Spinal cord (tissue), 10 donors: ENCODE results near the gene NOG. TPM values are rescaled to one million over a fixed set of nuclear protein-coding genes. Genes with fewer than 3 reads are reported as not detected.

ENCODE experiments used
- DNase-seq, 6 donors: peaks; one replicate each; pipeline versions ENCODE4 v3.0.0 to v3.0.0-alpha.2; 2013 to 2015; ENCODE audit warnings: low spot score in 6 of 6, low read depth in 4 of 6
- H3K27ac ChIP-seq: one replicate; pipeline ENCODE4 v1.5.1; 2013; ENCODE audit warnings: low read depth, low read length, control low read depth
- H3K27me3 ChIP-seq: one replicate; pipeline ENCODE4 v1.6.1; 2013; ENCODE audit warnings: low read length; ENCODE audit not compliant: control insufficient read depth, insufficient read depth
- H3K36me3 ChIP-seq: one replicate; pipeline ENCODE4 v1.6.1; 2013; ENCODE audit warnings: low read length; ENCODE audit not compliant: control insufficient read depth, insufficient read depth
- H3K4me1 ChIP-seq: one replicate; pipeline ENCODE4 v1.6.1; 2013; ENCODE audit warnings: low read length; ENCODE audit not compliant: control insufficient read depth, insufficient read depth
- H3K4me3 ChIP-seq: one replicate; pipeline ENCODE4 v1.5.1; 2013; ENCODE audit warnings: low read depth, low read length, control low read depth
- H3K9me3 ChIP-seq: one replicate; pipeline ENCODE4 v1.6.1; 2013; ENCODE audit warnings: low read length; ENCODE audit not compliant: control insufficient read depth, insufficient read depth
- WGBS: methylation state at CpG from one replicate; pipeline ENCODE4 v1.1.5; 2013; ENCODE audit warnings: missing lambda C conversion rate; ENCODE audit not compliant: insufficient coverage; 5-methylcytosine and 5-hydroxymethylcytosine counted together
- polyA plus RNA-seq, 2 donors: library from polyadenylated mRNA; unstranded; fragments of 120-200 nt; gene quantifications; one replicate each; pipeline ENCODE4 v1.2.1, GENCODE V29; 2013; ENCODE audit not compliant: insufficient read length in 2 of 2
- total RNA-seq, 2 donors: library from RNA; depleted of rRNA in 1 of 2; stranded (reverse); fragments of 120-200 nt in 1 of 2; fragments of >200 nt in 1 of 2; gene quantifications; one replicate each; pipeline versions ENCODE4 v1.2.3 to v1.2.4, GENCODE V29; 2013 to 2014
- donor health status: healthy.

The NOG gene
- total and polyA plus RNA-seq, 4 donors, result 7.5 to 19.7 (median 11.4) TPM

DNA sequence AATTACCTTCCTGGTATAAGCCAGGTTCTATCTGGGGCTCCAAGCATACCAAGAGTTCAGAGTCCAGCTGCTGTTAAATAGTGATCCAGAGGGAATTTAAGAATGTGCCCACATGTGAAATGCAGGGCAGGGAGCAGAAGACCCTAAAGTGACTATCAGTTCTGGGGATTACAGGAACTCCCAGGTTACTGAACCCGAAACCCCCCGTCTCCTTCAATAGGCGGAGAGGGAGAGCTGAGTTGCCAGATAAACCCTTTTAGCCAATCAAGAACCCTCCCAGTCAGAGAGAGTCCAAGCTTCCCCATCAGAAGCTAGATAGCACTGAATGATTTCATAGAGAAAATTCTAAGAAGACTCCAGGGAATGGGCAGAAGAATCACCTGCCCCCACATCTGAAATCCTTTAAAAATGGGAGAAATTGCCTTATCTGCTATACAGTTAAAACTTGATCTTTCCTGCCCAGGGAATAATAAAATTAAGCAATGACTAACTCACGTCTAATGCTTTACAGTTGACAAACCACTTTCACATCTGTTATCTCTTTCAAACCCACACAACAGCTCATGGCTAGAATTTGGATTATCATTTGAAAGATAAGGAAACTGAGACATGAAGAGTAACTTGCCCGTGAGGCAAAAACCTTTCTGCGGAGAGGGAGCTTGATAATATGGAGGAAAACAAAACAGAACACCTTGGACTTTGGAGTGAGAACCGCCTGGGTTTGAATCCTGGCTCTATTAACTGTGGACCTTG lies 10.2 kb downstream of the NOG start:
- Histone ChIP-seq H3K4me1 (no peaks in the 10 kb centered on the region), H3K9me3 (no peaks in the 10 kb centered on the region), H3K4me3 (no peak overlapping the region), H3K36me3 (no peaks in the 10 kb centered on the region), H3K27ac (no peak overlapping the region), H3K27me3 (no peaks in the 10 kb centered on the region)
- no peak for DNase-seq
- 67% methylated on average over 3 of the region's 7 CpGs for WGBS

DNA sequence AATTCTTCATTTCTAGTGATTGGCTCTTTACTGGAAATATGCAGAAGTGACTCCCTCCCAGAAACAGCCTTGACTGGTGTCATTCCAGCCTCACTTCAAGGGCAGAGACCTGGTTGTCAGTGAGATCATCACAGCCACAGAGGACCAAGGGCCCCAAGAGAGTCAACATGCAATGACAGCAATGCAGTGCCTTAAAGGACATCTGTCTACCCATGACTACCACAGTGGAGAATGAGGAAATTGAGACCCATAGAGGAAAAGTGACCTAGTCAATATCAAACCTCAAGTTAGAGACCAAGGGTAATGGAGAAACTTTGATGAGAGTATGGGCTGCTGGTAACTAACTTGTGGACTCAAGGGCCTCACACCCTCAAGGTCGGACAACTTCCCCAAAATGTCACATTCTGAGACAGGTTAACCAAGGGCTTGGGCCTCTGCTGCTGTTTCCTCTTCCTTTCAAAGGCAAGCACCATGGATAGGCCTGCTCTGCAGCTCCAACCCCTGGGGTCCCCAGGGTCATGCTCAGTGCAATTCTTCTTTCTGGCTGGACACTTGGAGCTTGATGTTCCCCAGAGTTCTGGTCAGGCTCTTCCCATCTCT lies 11.3 kb downstream of the NOG start:
- no peak overlapping the region for H3K27ac ChIP-seq
- DNase-seq, result no peak
- WGBS, result 86% methylated on average over 1 of the region's 1 CpG
- no peaks in the 10 kb centered on the region for H3K27me3 ChIP-seq
- no peak overlapping the region for H3K4me3 ChIP-seq
- H3K9me3 ChIP-seq, result no peaks in the 10 kb centered on the region
- no peaks in the 10 kb centered on the region for H3K36me3 ChIP-seq
- H3K4me1 ChIP-seq, result no peaks in the 10 kb centered on the region

DNA sequence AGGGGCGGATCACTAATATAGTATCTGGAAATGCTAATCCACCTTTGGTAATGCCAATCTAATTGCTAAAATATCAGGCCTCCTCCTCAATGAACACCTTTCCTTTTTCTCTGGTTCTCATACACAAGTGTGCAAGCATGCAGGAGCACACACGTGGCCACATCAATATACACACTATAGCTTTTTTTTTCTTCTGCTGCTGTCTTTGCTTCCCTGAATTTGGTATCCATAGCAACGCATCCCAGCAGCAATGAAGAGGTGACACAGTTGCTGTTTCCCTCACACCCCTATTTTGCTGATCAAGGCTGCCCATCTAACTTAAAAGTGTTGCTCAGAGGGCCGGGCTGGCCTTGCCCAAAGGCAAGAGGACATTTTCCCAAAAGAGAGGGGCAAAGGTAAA lies 15.4 kb downstream of the NOG start:
- no peaks in the 10 kb centered on the region for H3K4me1 ChIP-seq
- 50% methylated on average over 2 of the region's 4 CpGs for WGBS
- no peaks in the 10 kb centered on the region for H3K9me3 ChIP-seq
- no peaks in the 10 kb centered on the region for H3K27me3 ChIP-seq
- DNase-seq, result peak in 3 of 6 donors; percentile 17 to 89 (median 46)
- no peak overlapping the region for H3K27ac ChIP-seq
- H3K36me3 ChIP-seq, result no peaks in the 10 kb centered on the region
- no peak overlapping the region for H3K4me3 ChIP-seq

DNA sequence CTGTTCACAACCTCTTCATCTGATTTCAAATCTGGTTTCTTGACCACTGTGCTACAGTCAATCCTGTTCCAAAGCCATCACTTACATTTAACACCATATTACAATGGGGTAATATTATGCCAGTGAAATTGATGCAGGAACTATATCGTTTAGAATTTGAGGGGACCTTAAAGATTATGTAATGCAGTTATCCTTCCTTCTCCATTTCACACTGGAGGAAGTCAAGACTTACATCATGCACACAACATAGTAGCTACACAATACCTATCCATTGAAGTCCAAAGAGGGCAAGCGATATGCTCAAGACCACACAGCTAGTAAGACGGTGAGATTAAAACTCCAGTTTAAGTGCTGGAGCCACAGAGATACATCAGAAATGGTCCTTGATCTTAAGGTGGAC lies 16.8 kb downstream of the NOG start:
- Histone ChIP-seq H3K36me3 (no peaks in the 10 kb centered on the region), H3K4me3 (no peak overlapping the region), H3K4me1 (no peaks in the 10 kb centered on the region), H3K27ac (no peak overlapping the region), H3K9me3 (no peaks in the 10 kb centered on the region), H3K27me3 (no peaks in the 10 kb centered on the region)
- no peak for DNase-seq
- WGBS, result 100% methylated on average over 2 of the region's 3 CpGs

DNA sequence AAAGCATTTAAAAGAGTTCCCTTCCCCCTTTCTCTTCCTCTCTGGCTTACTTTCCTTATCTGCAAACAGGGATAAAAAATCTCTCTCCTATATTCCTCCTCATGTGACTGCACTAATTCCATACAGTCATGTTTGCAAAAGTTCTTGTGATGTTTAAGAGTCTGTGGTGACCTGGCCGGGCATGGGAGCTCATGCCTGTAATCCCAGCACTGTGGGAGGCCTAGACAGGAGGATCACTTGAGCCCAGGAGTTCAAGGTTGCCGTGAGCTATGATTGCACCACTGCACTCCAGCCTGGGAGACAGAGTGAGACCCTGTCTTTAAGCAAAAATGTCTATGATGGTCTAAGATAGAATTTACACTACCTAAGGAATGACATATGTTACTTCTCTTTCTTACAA lies 19.6 kb downstream of the NOG start:
- no peaks in the 10 kb centered on the region for H3K4me1 ChIP-seq
- 79% methylated on average over 2 of the region's 2 CpGs for WGBS
- no peaks in the 10 kb centered on the region for H3K36me3 ChIP-seq
- no peak for DNase-seq
- no peak overlapping the region for H3K4me3 ChIP-seq
- no peak overlapping the region for H3K27ac ChIP-seq
- H3K9me3 ChIP-seq, result no peaks in the 10 kb centered on the region
- H3K27me3 ChIP-seq, result no peaks in the 10 kb centered on the region

DNA sequence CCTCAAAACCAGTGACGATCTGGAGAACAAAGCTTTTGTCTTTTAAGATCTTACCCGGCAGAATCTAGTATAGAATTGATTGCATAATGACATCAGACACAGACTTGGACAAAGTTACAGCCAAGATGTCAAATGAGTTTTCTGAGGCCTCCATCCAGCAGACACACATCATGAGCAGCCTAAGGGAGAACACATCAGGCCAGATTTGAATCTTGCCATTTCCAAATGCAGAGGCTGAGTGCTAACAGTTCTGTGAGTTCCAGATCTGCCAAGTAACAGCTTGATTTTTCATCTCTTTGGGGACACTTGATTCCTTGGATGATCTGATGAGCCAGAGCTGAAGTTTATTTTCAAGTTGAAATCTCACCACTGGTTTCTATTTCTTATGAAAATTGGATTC lies 21.0 kb downstream of the NOG start:
- H3K27me3 ChIP-seq, result no peaks in the 10 kb centered on the region
- H3K4me3 ChIP-seq, result no peak overlapping the region
- no peak overlapping the region for H3K27ac ChIP-seq
- no peak for DNase-seq
- no peaks in the 10 kb centered on the region for H3K36me3 ChIP-seq
- no CpG with 5 or more reads among the region's 2 CpGs for WGBS
- H3K9me3 ChIP-seq, result no peaks in the 10 kb centered on the region
- H3K4me1 ChIP-seq, result peaks cover 4% of the 10 kb centered on the region

DNA sequence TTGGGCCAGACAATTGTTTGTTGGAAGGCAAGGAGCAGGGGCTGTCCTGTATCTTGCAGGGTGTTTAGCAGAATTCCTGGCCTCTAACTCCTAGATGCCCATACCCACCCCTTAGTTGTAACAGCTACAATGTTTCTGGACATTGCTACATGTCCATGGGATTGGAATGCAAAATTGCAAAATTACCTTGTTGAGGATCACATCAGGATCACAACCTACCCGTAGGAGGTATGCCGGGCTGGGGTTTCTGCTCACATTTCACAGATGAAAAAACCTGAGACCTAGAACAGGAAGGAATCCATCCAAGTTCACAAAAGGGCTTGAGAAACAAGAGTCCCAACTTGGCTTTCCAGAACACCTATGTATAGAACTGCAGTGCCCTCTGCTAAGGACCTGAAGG lies 22.7 kb downstream of the NOG start:
- Histone ChIP-seq H3K4me3 (no peak overlapping the region), H3K9me3 (no peaks in the 10 kb centered on the region), H3K27me3 (no peaks in the 10 kb centered on the region), H3K36me3 (no peaks in the 10 kb centered on the region), H3K27ac (no peak overlapping the region), H3K4me1 (peaks cover 6% of the 10 kb centered on the region)
- WGBS, result 89% methylated on average over 2 of the region's 2 CpGs
- DNase-seq, result no peak

DNA sequence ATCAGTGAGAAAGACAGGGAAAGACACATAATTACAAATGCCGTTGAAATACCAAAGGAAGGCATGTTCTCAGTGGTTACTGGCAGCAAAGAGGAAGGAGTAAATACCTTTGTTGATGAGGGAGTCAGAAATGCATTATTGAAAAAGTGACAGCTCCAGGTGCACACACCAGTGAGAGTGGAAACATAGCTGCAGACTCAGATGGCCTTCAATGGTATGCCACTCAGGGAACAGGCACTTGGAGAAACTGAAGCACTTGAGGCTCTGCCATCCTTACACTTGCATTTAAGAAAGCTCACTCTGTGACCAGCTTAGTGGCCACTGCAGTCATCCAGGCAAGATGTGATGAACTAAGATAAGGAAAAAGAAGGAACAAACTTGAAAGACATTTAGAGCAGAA lies 29.9 kb downstream of the NOG start:
- no peaks in the 10 kb centered on the region for H3K27me3 ChIP-seq
- H3K4me3 ChIP-seq, result no peak overlapping the region
- H3K36me3 ChIP-seq, result no peaks in the 10 kb centered on the region
- WGBS, result 100% methylated on average over 1 of the region's 1 CpG
- peaks cover 6% of the 10 kb centered on the region for H3K4me1 ChIP-seq
- no peaks in the 10 kb centered on the region for H3K9me3 ChIP-seq
- DNase-seq, result no peak
- H3K27ac ChIP-seq, result no peak overlapping the region

DNA sequence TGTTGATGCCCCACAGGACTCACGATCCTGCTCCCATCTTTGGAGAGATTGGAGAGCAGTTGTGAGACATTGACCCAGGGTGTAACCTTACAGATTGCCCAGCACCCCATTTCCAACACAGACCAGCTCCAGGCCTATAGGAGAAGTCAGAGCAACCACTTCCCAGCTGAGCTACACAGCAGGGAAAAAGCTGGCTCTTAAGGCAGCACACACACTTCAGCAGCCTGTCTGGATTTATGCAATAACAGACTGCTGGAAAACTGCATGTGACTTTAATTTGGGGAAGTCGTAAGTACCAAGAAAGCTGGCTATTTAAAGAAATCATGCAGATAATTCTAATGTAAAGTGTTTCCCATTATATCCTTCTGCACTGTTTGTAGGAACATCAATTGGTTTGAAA lies 30.8 kb downstream of the NOG start:
- no CpG with 5 or more reads among the region's 2 CpGs for WGBS
- no peak overlapping the region for H3K4me3 ChIP-seq
- peak in 1 of 6 donors; percentile 30 for DNase-seq

DNA sequence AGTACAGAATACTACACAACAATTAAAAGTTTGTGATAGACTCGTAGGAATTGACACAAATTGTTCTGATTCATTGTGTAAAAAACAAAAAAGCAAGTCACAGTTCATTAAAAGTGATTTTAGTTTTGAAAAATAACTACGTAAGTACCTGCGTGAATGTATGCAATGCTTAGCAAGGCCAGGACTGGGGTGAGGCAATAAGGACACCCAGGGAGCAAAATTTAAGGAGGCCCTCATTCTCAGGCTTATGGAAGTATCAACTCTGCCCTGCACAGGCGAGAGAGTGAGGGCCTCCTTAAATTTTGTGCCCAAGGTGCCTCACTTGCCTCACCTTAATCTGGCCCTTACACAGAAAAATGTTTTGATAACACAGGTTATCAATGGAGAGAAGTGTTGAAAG lies 31.4 kb downstream of the NOG start:
- no peak overlapping the region for H3K27ac ChIP-seq
- H3K4me1 ChIP-seq, result peaks cover 3% of the 10 kb centered on the region
- H3K9me3 ChIP-seq, result no peaks in the 10 kb centered on the region
- H3K27me3 ChIP-seq, result no peaks in the 10 kb centered on the region
- H3K36me3 ChIP-seq, result no peaks in the 10 kb centered on the region
- no peak overlapping the region for H3K4me3 ChIP-seq
- no peak for DNase-seq
- 100% methylated on average over 1 of the region's 4 CpGs for WGBS

More for the DNA sequence above, 30.8 kb downstream of the NOG start:
- Histone ChIP-seq H3K27ac (no peak overlapping the region), H3K9me3 (no peaks in the 10 kb centered on the region), H3K27me3 (no peaks in the 10 kb centered on the region), H3K36me3 (no peaks in the 10 kb centered on the region), H3K4me1 (peaks cover 5% of the 10 kb centered on the region)
